Prostate gland (tissue), 2 donors: Measurements from ENCODE around the gene CAPN5. TPM values are rescaled to one million over a fixed set of nuclear protein-coding genes. Genes with fewer than 3 reads are reported as not detected.

Source experiments
- DNase-seq: peaks from one replicate; pipeline ENCODE4 v3.0.0-alpha.2; 2019; ENCODE audit warnings: low spot score
- H3K27ac ChIP-seq, 2 donors: fragments of 200-600 bp; sonication (generic); 2 replicates each; pipeline ENCODE4 v1.5.1; 2017 to 2019
- H3K27me3 ChIP-seq: fragments of 200-600 bp; sonication (generic); replicated peaks from 2 replicates; pipeline ENCODE4 v1.5.1; 2019; ENCODE audit not compliant: insufficient read depth
- H3K36me3 ChIP-seq, 2 donors: fragments of 200-600 bp; sonication (generic); 1 replicate in 1 of 2; 2 replicates in 1 of 2; pipeline versions ENCODE4 v1.5.1 to v1.8.1; 2017 to 2019
- H3K4me1 ChIP-seq: fragments of 200-600 bp; sonication (generic); replicated peaks from 2 replicates; pipeline ENCODE4 v1.5.1; 2019
- H3K4me3 ChIP-seq, 2 donors: fragments of 200-600 bp; sonication (generic); 2 replicates each; pipeline ENCODE4 v1.5.1; 2017 to 2019
- H3K9me3 ChIP-seq: fragments of 200-600 bp; sonication (generic); 2 replicates; pipeline ENCODE4 v1.5.1; 2017
- POLR2A ChIP-seq: fragments of 450-650 bp; IDR thresholded peaks from one replicate; pipeline ENCODE4 v1.6.1; 2016; ENCODE audit warnings: antibody characterized with exemption, mild to moderate bottlenecking
- POLR2AphosphoS5 ChIP-seq: sonication (generic); formaldehyde crosslinking; IDR thresholded peaks from one replicate; pipeline ENCODE4 v1.6.1; 2017; ENCODE audit warnings: antibody characterized with exemption
- WGBS: methylation state at CpG from one replicate; pipeline ENCODE4 v1.1.5; 2018; 5-methylcytosine and 5-hydroxymethylcytosine counted together
- intact Hi-C: fragments of 100-400 bp; cut with DNase I; formaldehyde crosslinking; loops from one replicate; pipeline ENCODE4 v1.14.2; 2022
- total RNA-seq, 2 donors: library from RNA; depleted of rRNA; stranded (reverse); fragments of >200 nt; gene quantifications; one replicate each; pipeline ENCODE4 v1.1.0, GENCODE V29; 2016
- TF ChIP-seq, protein P1 (sequence below), 4 experiments: fragments of 200-600 bp in 2 of 4; fragments of 450-650 bp in 2 of 4; sonication (generic) in 2 of 4; IDR thresholded peaks; 1 replicate in 3 of 4; 2 replicates in 1 of 4; pipeline ENCODE4 v1.5.1; 2016 to 2019; ENCODE audit warnings: antibody characterized with exemption in 4 of 4, mild to moderate bottlenecking in 2 of 4, moderate library complexity in 2 of 4

Gene CAPN5
- total RNA-seq, 2 donors from 2014 or later = 28.6 to 83.5 TPM

DNA sequence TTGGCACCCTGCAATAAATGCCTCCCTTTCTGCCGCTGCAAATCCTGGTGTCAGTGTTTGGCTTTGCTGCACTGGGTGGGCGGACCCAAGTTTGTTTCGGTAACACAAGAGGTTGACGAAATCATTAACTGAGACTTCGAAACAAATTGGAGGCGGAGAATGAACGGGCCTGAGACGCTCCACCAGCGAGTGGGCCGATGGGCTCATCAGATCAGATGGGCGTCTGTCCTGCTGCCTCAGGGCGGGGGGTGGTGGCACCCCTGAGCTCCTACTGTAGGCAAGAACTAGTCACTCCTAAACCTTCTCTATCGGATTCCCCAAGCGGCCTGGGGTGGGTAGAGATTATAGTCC lies 918 bp upstream of the CAPN5 start:
- 13% methylated on average over 14 of the region's 14 CpGs for WGBS
- Histone ChIP-seq H3K36me3 (no peaks in the 10 kb centered on the region), H3K4me3 (peak overlapping the region; percentile 65 to 74), H3K27ac (peak overlapping the region; percentile 91 to 95), H3K27me3 (no peaks in the 10 kb centered on the region), H3K9me3 (no peaks in the 10 kb centered on the region), H3K4me1 (peaks cover 3% of the 10 kb centered on the region)
- intact Hi-C loops = no loop called here
- DNase-seq = peak; percentile 47
- TF ChIP-seq POLR2A = peak; percentile 35
- no peak for TF ChIP-seq POLR2AphosphoS5
- TF ChIP-seq, protein P1, sequence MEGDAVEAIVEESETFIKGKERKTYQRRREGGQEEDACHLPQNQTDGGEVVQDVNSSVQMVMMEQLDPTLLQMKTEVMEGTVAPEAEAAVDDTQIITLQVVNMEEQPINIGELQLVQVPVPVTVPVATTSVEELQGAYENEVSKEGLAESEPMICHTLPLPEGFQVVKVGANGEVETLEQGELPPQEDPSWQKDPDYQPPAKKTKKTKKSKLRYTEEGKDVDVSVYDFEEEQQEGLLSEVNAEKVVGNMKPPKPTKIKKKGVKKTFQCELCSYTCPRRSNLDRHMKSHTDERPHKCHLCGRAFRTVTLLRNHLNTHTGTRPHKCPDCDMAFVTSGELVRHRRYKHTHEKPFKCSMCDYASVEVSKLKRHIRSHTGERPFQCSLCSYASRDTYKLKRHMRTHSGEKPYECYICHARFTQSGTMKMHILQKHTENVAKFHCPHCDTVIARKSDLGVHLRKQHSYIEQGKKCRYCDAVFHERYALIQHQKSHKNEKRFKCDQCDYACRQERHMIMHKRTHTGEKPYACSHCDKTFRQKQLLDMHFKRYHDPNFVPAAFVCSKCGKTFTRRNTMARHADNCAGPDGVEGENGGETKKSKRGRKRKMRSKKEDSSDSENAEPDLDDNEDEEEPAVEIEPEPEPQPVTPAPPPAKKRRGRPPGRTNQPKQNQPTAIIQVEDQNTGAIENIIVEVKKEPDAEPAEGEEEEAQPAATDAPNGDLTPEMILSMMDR (IDR thresholded peaks at IDR 0.05) = peak in 1 of 4 experiments; percentile 2

DNA sequence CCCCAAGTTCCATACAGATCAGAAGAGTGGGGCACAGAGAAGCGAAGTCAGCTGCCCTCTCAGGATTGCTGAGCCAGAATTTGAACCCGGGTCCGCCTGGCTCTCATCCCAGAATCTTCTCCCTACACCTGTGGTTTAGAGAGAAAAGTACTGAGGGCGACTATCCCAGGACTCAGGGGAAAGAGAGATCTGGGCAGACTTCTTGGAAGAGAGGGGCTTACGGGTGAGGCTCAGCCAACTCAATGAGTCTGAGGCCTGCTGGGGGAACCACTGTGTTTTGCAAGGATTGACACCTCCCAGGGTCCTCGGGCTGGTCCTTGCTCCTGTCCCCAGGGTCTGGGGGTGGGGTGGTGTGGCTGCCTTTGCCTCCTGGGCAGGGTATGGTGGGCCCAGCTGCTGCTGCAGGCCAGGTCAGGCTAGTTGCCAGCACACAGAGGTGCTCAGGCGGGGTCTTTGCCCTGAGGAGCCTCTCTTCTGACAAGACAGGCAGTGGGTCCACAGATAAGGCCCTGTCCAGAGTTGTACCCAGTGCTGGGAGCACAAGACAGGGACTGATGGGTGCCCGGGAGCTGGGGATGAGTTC lies 1.2 kb downstream of the CAPN5 start:
- Histone ChIP-seq H3K27me3 (no peaks in the 10 kb centered on the region), H3K36me3 (no peaks in the 10 kb centered on the region), H3K9me3 (no peaks in the 10 kb centered on the region), H3K27ac (no peak overlapping the region), H3K4me3 (peak overlapping the region; percentile 65 to 74), H3K4me1 (peaks cover 11% of the 10 kb centered on the region)
- intact Hi-C loops = no loop called here
- TF ChIP-seq, protein P1 (IDR thresholded peaks at IDR 0.05) = no peak
- TF ChIP-seq POLR2A = no peak
- TF ChIP-seq POLR2AphosphoS5 = no peak
- no peak for DNase-seq
- WGBS = 78% methylated on average over 8 of the region's 8 CpGs

DNA sequence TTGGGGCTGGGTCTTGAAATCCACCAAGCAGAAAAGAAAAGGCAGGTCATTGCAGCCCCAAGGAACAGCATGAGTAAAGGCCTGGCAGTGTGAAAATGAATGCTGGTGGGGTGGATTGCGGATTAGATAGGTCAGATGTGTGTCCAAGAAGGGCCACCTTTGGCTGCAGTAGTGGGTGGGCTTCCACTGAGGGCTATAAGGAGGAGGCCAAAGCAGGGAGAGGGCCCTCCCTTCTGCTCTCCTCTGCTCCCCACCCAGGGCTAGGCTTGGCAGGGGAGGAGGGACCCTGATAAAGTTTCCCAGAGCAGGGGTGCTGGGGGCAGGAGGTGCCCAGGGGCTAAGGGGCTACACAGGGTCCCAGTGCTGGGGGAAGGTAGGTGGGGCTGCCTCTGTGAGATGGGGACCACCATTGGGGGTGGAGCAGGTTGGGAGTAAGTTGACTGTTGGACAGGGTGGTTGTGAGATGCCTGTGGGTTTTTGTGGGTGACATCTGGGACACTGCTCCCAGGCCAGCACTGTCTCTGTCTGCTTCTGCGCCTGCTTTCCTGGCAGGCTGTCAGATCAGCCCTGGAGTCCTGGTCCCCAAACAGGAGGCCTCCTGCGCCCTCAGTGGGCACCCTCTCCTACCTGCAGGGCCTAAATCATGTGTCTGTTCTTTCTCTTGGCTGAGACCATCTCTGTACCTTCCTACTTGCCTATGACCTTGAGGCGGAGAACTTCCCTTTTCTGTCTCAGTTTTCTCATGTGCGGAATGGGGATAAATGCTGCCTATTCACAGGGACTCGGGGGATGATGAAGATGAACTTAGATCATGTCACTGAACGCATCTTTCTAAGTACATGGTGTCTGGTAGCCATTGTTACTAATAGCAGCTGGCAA lies 1.9 kb downstream of the CAPN5 start:
- H3K4me3 ChIP-seq = peak overlapping the region in 1 of 2 donors; percentile 65
- H3K27ac ChIP-seq = no peak overlapping the region
- DNase-seq = no peak
- H3K4me1 ChIP-seq = peaks cover 18% of the 10 kb centered on the region
- intact Hi-C loops = no loop called here
- no peaks in the 10 kb centered on the region for H3K36me3 ChIP-seq
- TF ChIP-seq POLR2A = no peak
- TF ChIP-seq POLR2AphosphoS5 = no peak
- TF ChIP-seq, protein P1 (IDR thresholded peaks at IDR 0.05) = no peak
- H3K9me3 ChIP-seq = no peaks in the 10 kb centered on the region
- H3K27me3 ChIP-seq = no peaks in the 10 kb centered on the region
- 86% methylated on average over 7 of the region's 7 CpGs for WGBS

DNA sequence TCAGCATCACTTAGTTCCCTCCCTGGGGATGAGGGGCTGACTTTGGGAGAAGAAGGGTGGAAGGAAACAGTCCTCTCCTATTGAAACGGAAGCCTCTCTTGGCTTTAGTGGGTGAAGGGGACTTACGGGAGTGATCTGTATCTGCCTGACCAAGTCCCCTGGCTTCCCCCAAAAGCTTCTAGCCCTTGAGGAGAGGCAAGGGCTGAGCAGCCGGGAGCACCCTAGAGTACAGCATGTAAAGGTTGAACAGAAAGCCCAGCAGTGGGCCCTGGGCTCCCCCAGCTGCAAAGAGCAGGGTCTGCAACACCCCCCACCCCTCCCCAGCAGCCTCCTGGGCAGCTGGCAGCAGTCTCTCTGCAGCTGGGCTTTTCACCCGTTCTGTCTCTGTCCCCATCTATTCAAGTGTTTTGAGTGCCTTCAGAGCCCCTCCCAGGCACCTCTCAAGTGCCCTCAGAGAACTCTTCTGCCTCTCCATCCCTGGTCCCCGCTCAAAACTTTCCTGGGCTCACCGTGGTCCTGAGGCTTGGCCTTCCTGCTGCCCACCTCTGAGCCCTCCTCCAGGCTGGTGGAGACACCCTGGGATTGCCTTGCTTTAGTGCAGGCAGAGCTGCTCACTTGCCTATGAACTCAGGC lies 2.7 kb downstream of the CAPN5 start:
- Histone ChIP-seq H3K4me1 (peaks cover 26% of the 10 kb centered on the region), H3K36me3 (no peaks in the 10 kb centered on the region), H3K27ac (no peak overlapping the region), H3K9me3 (no peaks in the 10 kb centered on the region), H3K27me3 (no peaks in the 10 kb centered on the region), H3K4me3 (no peak overlapping the region)
- DNase-seq = no peak
- TF ChIP-seq, protein P1 (IDR thresholded peaks at IDR 0.05) = no peak
- no peak for TF ChIP-seq POLR2AphosphoS5
- TF ChIP-seq POLR2A = no peak
- intact Hi-C loops = no loop called here
- 66% methylated on average over 6 of the region's 6 CpGs for WGBS
